WERI-Rb-1 (cell line): ENCODE results near the gene KCNB1.

Source experiments
- DNase-seq: peaks from one replicate; pipeline ENCODE4 v3.0.0-alpha.2; 2020
- H3K27ac ChIP-seq: fragments of 250-450 bp; sonication (Bioruptor Pico); 2 replicates; pipeline ENCODE4 v1.5.1; 2020; ENCODE audit warnings: mild to moderate bottlenecking, moderate library complexity
- H3K27me3 ChIP-seq: fragments of 250-450 bp; sonication (Bioruptor Pico); 2 replicates; pipeline ENCODE4 v1.5.1; 2021; ENCODE audit warnings: mild to moderate bottlenecking, low read depth, moderate library complexity; ENCODE audit not compliant: insufficient read depth, severe bottlenecking
- H3K36me3 ChIP-seq: fragments of 250-450 bp; sonication (Bioruptor Pico); 2 replicates; pipeline ENCODE4 v1.5.1; 2020; ENCODE audit warnings: mild to moderate bottlenecking, moderate library complexity
- H3K4me3 ChIP-seq: 2 replicates; pipeline ENCODE4 v1.5.1; 2011; ENCODE audit warnings: low read depth, mild to moderate bottlenecking, control low read depth, low read length
- H3K9me3 ChIP-seq: fragments of 250-450 bp; sonication (Bioruptor Pico); 2 replicates; pipeline ENCODE4 v1.5.1; 2021; ENCODE audit warnings: mild to moderate bottlenecking, moderate library complexity; ENCODE audit not compliant: severe bottlenecking
- CTCF ChIP-seq: IDR thresholded peaks from 2 replicates; pipeline ENCODE4 v1.5.1; 2011; ENCODE audit warnings: low read depth, mild to moderate bottlenecking, control low read depth, inconsistent platforms, low read length

The KCNB1 gene

GRCh38 chr20:49497398-49497669, 14.9 kb upstream of the KCNB1 start:
- no peak overlapping the region for H3K27ac ChIP-seq
- H3K36me3 ChIP-seq: no peaks in the 10 kb centered on the region
- H3K9me3 ChIP-seq: no peaks in the 10 kb centered on the region
- DNase-seq: no peak
- no peaks in the 10 kb centered on the region for H3K27me3 ChIP-seq
- no peak for TF ChIP-seq CTCF
- H3K4me3 ChIP-seq: no peak overlapping the region

DNA sequence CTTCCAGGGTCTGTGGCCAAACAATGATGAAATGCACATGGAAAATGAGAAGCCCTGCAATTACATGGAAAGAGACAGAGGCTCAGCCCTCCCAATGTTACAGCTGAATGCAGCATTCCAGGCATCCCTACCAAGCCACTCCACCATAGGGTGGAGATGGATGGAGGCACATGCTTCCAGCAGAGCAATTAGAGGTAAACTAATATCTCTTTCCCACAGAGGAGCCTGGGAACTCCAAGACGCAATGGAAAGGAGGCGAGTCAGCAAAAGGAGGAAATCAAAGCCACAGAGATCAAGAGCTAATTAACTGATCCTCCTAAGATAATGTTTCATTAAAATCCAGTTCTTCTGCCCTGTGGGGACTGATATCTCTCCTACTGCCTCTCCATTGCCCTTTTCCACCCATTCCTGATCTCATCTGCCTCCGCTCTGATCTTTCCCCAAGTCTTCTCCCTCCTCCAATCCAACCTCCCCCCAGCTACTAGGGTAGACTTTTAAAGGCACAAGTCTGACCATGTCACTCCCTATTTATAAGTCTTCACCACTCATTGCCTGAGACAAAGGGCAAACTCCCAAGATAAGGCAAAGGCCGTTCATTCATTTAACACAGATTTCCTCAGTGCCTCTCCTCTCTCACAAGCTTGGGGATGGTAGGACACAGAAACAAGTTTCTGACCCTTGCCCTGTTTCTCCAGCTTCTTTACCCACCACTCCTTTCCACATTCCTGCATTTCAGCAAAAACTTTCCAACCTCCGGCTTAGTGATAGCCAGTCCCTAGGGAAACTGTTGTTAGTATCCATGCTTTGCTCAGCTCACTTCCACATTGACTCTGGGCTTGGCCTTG, 14.3 kb upstream of the KCNB1 start:
- H3K27me3 ChIP-seq: no peaks in the 10 kb centered on the region
- H3K27ac ChIP-seq: no peak overlapping the region
- no peak for TF ChIP-seq CTCF
- no peak overlapping the region for H3K4me3 ChIP-seq
- no peak for DNase-seq
- H3K36me3 ChIP-seq: no peaks in the 10 kb centered on the region
- H3K9me3 ChIP-seq: no peaks in the 10 kb centered on the region

- Histone ChIP-seq H3K9me3 (no peaks in the 10 kb centered on the region), H3K4me3 (no peak overlapping the region), H3K36me3 (no peaks in the 10 kb centered on the region), H3K27ac (no peak overlapping the region), H3K27me3 (no peaks in the 10 kb centered on the region)
- no peak for TF ChIP-seq CTCF
- DNase-seq: no peak
Observed at GRCh38 chr20:49496043-49496442, 13.6 kb upstream of the KCNB1 start.

DNA sequence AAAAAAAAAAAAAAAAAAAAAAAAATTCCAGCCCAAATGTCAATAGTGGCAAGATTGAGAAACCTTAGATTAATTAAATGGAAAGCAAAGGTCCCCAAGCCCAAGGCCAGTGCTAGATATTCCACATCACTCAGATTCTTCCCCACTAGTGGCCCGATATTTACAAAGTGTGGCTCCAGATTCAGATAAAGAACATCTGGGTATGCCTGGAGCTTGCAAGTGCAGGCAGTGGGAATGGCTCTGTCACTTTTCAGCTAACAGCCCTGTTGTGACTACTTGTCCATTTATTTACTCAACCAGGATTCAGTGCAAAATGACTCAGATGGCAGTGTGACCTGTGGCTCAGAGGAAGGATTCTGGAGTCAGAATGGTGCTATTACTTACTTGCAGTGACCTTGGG, 8.2 kb upstream of the KCNB1 start:
- no peak for DNase-seq
- Histone ChIP-seq H3K27me3 (no peaks in the 10 kb centered on the region), H3K36me3 (no peaks in the 10 kb centered on the region), H3K27ac (no peak overlapping the region), H3K4me3 (no peak overlapping the region), H3K9me3 (no peaks in the 10 kb centered on the region)
- TF ChIP-seq CTCF: no peak

DNA sequence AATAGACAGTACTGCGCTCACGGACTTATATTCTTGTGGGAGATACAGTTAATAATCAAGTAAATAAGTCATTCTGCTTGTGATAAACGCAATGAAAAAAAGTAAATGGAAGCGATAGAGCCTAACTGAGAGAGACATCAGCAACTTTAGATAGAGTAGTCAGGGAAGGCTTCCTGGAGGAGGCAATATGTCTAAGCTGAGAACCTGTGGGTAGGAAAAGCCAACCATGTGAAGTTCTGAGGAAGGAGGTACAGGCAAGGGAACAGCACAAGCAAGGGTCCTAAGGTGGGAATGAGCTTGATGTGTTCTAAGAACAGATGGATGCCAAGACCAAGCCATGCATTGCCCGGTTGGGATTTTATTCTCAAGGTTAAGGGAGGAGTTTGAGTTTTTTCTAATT, 7.2 kb upstream of the KCNB1 start:
- Histone ChIP-seq H3K4me3 (no peak overlapping the region), H3K36me3 (no peaks in the 10 kb centered on the region), H3K27me3 (no peaks in the 10 kb centered on the region), H3K27ac (no peak overlapping the region), H3K9me3 (no peaks in the 10 kb centered on the region)
- no peak for DNase-seq
- TF ChIP-seq CTCF: no peak

DNA sequence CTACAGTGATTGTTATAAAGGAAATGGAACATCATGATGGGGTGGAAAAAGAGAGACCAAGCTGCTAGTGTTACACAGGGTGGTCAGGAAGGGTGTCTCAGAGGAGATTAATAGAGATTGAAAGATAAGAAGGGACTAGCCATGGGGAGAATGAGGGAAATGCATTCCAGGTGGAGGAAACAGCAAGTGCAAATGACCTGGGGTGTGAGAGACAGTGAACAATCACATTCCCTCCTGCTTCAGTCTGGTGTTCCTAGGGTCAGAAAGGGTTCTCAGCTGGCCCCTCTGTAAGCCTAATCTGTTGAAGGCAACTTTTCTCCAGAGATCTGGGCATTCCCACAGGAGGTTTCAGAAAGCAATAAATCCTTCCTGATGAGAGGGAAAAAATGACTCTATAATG, 3.6 kb upstream of the KCNB1 start:
- no peak for DNase-seq
- Histone ChIP-seq H3K4me3 (no peak overlapping the region), H3K27ac (no peak overlapping the region), H3K36me3 (peaks cover 11% of the 10 kb centered on the region), H3K9me3 (no peaks in the 10 kb centered on the region), H3K27me3 (no peaks in the 10 kb centered on the region)
- TF ChIP-seq CTCF: no peak
